Right ventricle myocardium inferior (tissue), 1 donor: Measurements from ENCODE around the gene IER5. TPM values are rescaled to one million over a fixed set of nuclear protein-coding genes. Genes with fewer than 3 reads are reported as not detected.
"Not testable (repeated sequence)": the region's sequence is repeated elsewhere in the genome, so short reads cannot be mapped to it uniquely, and the experiment has no call there.

Source experiments
- ATAC-seq: fragments of 200-7000 bp; cut with Tn5 transposase; one replicate; pipeline ENCODE4 v1.9.1; 2020; ENCODE audit warnings: mild to moderate bottlenecking, moderate library complexity
- DNase-seq: peaks from one replicate; pipeline ENCODE4 v3.0.0; 2021; ENCODE audit errors: missing footprints
- intact Hi-C: fragments of 100-400 bp; cut with DNase I; formaldehyde crosslinking; loops from one replicate; pipeline ENCODE4 v1.11.0; 2022
- total RNA-seq: library from RNA; stranded (reverse); fragmentation: NEBNext Ultra II Directional; extraction: Animal tissue kit (Norgen Biotek cat#: 25700); gene quantifications from one replicate; pipeline ENCODE4 v1.2.1, GENCODE V29; 2021
- donor health status: DM: no; HTN: yes; CAD: no; lungs with severe emphysema.

The IER5 gene
- total RNA-seq, 1 donor from 2014 or later = 14.3 TPM

DNA sequence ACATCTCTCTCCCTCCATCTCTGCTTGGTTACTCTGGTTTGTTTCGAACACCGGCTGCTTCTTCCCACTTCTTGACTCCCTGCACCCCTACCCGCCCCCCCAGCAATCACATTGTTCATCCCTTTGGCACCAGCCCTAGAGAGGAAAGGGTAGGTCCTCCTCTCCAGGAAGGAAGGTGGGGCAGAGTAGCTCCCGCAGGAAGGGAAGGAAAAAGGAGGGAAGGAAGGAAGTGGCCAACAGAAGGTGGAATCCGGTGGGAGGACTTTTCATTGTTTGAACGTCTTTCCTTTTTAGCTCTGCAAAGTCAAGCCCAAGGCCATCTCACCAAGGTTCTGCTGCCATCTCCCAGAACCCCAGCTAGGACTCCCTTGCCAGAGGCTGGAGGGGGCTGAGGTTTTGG lies 18.0 kb downstream of the IER5 start:
- DNase-seq = no peak
- ATAC-seq = no peak
- intact Hi-C loops = loop anchor here (5.0 kb wide), 1 partner anchor 36 kb away; no protein-coding TSS in a partner anchor

DNA sequence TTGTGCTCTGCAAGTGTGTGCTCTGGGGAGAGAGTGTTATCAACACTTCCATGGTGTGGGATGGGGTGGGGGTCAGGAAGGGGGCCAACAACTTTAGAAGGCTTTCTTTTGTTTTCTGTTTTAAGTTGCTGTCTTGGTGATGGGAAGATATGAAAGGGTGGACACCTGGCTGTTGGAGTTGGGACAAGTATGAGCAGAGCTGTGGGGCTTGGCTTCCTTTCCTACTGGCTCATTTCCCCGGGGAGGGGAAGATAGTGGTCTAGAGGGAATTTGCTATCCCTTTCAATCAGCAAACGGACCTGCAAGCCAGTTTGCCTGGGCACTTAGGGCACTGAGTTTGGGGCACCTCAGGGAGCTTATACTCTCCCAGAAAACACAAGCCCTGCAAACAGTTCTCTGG lies 19.2 kb downstream of the IER5 start:
- no peak for ATAC-seq
- intact Hi-C loops = loop anchor here (5.0 kb wide), 1 partner anchor 35 kb away; no protein-coding TSS in a partner anchor
- no peak for DNase-seq

DNA sequence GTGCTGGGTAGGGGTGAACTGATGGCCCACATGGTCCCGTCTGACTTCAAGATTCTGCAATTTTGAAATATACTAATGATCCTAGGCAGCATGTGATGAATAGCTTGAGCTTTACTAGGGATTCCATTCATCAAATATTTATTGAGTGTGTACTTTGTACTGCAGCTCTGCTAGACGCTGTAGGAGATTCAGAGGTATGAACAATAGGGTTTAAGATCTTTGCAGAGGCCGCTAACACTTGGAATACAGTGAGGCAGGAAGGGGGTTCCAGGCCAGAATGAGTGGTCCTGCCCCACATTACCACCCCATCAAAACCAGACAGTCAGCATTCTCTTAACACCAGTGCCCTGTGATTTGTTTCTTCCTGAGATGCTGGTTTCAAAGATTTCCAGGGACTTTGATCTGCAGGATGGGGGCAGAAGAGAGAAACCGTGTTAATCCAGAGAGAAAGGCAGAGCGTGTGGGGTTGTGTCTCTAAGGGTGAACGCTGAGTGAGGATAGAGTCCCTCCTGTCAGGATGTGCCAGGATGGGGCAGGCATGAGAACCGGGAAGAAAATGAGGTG lies 19.9 kb downstream of the IER5 start:
- intact Hi-C loops = loop anchor here (5.0 kb wide), 1 partner anchor 34 kb away; no protein-coding TSS in a partner anchor
- DNase-seq = no peak

DNA sequence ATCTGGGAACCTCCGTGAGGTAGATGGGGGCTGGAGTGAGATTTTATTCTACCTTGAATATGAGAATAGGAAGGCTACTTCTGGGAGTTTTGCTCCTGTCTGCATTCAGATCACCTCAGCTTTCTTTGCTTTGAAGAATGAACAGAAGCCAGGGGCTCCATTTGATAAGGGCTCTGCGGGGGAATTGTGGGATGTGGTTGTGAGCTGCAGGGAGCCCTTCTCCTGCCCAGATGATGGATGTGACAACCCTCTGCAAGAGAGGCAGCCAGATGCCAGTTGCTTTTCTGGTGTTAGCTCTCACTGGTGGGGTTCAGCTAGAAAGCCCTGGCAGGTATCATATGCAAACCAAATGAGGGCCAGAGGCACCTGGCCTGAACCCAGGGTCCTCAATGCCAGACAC lies 21.5 kb downstream of the IER5 start:
- DNase-seq = no peak
- intact Hi-C loops = no loop called here

More for the DNA sequence above, 19.9 kb downstream of the IER5 start:
- ATAC-seq = no peak

DNA sequence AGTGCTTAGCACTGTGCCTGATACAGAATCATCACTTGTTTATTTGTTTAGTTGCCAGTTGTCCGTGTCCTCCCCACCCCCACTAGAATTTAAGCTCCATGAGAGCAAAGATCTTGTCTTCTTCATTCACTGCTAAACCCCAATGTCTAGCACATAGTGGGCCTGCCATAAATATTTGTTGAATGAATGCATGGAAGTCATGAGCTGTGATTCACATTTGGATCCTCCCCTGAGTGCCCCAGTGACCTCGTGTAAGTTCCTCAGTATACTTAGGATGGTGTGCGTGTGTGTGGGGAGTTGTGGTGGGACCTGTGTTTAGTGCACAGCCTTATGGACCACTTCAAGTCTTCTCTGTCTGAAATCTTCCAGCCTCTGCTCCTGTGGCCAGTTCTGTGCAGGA lies 23.1 kb downstream of the IER5 start:
- DNase-seq = no peak
- no peak for ATAC-seq
- intact Hi-C loops = no loop called here

More for the DNA sequence above, 21.5 kb downstream of the IER5 start:
- ATAC-seq = no peak

DNA sequence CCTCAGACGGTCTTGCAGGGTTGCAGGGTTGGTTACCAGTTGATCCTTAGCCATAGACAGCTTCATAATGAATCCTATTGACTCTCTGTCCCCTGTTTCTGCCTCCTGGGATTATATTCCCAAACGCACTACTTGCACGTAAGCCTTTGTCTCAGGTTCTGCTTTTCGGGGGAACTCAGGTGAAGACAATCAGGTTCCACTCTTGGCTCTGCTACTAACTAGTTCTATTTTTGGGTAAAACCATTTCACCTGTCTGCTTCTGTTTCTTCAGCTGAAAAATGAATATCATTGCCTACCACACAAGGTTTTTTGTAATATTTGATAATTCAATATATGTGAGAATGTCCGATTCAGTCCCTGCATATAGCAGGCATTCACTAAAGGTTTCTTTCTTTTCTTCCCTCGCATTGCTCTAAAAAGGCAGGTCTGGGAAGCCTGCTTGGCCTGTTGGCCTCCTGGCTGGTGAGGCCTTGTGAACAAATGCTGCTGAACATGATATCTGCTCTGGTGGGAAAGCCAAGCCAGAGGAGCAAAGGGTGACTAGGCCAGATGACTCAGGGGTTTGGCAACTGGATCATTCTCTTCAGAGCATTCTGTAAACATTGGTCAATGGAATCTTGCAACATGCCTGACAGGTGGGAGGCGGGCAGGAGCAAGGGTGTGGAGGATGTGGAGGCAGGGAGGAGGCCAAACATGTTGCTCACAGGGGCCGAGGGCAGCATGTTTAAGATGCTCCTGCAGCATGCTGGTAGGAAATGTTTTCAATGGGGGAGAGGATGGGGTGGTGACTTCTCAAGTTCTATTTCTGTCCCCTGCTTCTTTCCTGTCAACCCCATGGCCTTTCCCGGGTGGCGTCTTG lies 23.8 kb downstream of the IER5 start:
- DNase-seq (no peak), ATAC-seq (peak; percentile 87)
- intact Hi-C loops = no loop called here

DNA sequence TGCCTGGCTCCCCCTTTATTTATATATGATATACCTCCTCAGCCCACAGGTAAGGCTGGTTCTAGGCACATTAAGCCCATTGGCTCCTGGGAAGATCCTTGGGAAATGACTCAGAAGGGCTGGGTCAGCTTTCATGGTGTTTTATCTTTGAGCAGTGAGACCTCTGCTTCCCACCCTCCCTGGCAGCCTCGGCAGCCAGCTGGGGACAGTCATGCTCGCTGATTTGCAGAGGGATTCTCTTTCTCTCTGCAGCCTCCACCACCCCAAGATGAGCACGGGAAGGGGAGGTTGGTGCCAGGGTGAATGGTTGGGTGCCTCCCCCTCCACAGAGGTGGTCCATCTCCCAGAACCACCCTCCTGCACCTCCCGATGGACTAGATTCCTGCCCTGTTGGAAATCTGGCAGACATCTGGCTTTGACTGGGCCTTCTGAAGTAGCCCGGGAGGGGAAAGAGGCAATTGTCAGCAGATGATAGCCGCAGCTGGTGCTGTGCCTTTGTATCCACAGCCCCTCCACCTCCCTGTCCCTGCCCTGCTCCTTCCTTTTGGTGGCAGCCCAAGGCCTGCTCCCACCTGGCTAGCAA lies 24.6 kb downstream of the IER5 start:
- no peak for DNase-seq
- intact Hi-C loops = no loop called here
- peak; percentile 15 for ATAC-seq

DNA sequence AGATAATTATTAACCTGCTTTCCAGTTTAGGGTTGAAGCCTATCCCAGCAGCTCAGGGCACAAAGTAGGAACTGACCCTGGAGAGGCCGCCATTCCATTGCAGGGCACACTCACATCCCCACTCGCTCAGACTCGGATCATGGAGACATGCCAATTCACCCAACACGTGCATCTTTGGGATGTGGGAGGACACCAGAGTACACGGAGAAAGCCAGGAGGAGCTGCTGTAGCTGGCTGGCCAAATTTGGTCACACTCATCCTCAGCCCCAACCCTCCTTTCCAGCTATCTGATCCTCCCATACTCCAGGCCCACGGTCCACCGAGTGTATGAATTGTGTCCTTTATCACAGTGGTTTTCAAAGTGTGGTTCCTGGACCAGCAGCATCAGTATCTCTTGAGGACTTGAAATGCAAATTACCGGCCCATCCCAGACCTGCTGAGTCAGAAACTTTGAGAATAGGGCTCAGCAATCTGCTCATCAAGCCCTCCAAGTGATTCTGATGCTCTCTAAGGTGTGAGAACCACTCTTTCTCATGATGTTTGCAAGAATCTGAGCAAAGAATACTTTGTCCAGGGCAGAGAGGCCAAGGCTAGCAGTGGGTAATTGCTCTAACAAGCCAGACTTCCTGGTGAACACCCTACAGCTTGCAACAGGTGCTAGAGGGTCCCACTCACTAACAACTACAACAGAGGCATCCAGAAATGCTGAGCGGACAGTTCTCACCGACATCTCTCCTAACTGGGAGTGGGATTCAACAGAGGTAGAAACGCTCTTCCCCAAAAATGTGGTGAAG lies 26.3 kb downstream of the IER5 start:
- DNase-seq (no peak), ATAC-seq (no peak)
- intact Hi-C loops = no loop called here

DNA sequence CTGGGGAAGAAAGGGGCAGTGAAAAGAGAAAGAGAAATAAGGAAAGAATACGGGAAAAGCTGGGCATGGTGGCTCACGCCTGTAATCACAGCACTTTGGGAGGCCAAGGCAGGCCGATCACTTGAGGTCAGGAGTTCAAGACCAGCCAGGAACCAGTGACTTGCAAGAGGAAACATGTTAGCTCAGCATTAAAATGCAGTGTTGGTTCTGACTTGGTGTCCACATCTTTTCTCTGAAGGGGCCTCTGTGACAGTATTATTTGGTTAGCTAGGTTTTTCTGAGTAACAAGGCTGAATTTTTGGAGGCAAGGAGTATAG lies 26.8 kb downstream of the IER5 start:
- no peak for ATAC-seq
- intact Hi-C loops = no loop called here
- no peak for DNase-seq

DNA sequence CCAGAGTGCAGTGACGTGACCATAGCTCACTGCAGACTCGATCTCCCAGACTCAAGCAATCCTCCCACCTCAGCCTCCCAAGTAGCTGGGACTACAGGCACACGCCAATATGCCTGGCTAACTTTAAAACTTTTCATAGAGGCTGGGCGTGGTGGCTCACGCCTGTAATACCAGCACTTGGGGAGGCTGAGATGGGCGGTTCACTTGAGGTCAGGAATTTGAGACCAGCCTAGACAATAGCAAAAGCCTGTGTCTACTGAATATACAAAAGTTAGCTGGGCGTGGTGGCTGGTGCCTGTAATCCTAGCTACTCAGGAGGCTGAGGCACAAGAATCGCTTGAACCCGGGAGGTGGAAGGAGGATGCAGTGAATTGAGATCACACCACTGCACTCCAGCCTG lies 27.5 kb downstream of the IER5 start:
- intact Hi-C loops, DNase-seq, ATAC-seq: not testable (repeated sequence)

DNA sequence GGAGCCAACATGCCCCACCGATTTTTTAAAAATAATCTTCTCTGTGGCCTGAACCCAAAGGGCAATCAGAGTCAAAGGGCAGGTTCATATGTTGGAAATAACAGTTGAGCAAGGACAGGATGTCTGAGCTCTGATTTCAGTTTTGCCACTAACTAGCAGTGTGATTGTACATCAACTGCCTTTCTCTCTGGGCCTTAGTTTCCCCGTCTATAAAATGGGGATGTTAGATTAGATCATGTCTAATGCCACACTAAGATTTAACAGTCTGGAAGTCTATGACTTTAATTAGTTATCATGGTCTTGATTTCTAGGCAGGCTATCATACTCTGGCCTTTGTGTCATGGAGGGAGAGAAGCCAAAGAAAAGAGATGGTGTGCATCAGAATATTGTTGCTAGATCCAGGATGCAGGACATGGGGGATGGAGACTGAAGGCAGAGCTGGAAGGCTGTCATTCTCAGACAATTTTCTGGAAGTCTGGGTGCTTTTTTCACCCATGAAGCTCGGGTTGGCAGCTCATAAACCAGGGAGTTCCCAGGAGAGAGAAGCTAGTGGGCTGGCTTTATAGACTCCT lies 28.4 kb downstream of the IER5 start:
- DNase-seq = no peak
- ATAC-seq = no peak
- intact Hi-C loops = no loop called here

DNA sequence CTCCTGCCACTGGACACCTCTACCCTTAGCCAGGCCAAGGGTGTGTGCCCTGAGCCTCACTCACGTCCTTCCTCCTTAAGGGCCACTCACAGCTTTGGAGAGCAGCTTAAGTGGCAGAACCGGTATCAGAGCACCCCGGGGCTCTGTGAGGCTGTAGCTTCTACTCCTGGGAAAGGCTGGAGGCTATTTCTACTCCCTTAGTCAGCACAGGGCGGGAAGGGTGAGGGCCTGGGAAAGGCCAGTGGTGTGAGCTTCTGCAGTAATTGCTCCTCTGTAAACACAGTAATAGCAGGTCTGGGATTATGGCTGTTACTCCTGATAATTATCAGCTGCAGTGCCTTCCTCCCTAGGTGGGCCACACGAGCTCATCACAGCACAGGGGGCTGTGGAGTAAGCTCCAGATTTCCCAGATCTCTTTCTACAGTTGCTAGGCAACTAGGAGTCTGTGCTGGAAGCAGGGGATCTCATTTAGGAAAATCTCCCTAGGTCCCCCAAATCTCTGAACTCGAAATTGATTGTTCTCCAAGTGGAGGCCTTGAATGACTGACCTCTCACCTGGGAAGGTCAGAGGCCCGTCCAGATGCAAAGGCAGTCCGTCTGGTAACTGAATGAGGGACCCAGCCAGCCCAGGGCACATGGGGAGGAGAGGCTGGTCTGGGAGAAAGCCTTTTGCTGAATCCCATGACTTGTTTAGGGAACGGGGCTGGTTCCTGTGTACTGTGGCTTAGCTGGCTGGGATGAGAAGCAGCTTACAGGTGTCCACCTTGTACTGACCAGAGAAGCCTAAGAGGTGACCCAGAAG lies 29.3 kb downstream of the IER5 start:
- ATAC-seq (no peak), DNase-seq (no peak)
- intact Hi-C loops = no loop called here

DNA sequence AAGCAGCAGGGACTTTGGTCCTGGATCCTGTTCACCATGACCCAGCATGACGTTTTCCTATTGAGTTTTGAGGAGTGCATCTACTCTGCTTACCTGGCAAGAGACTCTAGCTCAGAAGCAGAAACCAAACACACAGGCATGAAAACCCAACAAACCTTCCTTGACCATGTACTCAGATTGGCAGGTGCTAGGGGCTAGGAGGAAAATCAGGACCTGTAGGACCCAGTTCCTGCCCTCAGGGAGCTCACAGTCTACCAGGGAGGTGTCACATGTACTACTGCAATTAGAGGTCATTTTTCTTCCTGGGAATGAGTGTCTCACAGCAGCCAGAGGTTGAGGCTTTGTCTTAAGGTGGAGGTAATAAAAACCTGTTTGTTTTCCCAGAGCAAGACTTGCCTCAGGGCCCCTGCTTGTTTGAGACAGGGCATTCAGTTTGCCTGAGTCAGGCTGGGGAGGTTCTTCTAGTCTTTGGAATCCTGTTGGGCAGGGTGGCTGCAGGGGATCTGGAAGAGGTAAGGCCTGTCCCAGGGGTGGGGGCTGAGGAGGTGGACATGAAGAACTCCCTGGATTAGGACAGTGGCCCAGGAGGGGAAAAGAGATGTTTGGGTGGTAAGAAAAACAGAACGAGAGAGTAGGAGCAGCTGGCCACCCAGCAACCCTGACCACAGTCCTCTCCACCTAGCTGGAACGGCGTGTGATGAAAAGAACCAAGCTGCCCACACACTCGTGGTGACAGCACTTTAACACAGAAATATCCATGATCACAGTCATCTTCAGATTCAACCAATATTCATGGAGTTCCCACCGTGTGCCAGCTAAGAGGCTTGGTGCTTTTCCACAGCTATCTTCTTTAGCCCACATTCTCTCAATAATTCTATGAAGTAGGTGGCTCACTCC lies 30.8 kb downstream of the IER5 start:
- intact Hi-C loops = no loop called here
- no peak for DNase-seq
- no peak for ATAC-seq

DNA sequence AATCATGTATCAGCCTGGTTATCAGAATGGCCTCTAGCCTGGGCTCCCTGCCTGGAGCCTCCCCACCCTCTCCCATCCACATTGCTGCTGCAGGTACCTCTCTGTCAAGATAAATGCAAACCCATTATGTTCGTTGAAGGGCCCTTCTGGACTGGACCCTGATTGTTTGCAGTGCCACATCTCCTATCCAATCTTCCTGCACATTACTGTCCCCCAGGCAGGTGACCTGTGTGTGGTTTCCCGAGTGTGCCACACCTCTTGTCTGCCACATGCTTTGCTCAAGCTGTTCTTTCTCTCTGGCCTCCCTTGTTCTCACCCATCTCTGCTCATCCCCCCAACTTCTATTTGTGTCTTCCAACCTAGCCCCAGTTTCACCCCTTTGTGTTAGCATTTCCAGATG lies 32.4 kb downstream of the IER5 start:
- ATAC-seq = no peak
- DNase-seq = no peak
- intact Hi-C loops = no loop called here

DNA sequence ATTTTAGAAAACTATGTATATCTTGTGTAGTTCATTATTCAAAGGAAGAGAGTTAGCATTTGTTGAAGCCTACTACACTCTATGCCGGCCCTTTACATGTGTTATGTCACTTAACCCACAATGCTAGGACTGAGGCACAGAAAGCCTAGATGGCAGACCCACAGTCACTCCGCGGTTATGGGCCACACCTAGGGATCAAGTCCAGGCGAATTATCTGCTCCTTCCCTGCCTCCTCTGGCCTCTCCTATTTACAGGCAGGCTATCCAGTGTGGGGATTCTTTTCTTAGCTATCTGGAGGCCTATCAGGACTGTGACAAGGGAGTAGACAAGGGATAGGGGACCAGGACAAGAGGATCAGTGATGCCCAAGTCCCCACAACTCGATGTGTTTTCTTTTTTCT lies 33.0 kb downstream of the IER5 start:
- no peak for ATAC-seq
- intact Hi-C loops = no loop called here
- DNase-seq = no peak

DNA sequence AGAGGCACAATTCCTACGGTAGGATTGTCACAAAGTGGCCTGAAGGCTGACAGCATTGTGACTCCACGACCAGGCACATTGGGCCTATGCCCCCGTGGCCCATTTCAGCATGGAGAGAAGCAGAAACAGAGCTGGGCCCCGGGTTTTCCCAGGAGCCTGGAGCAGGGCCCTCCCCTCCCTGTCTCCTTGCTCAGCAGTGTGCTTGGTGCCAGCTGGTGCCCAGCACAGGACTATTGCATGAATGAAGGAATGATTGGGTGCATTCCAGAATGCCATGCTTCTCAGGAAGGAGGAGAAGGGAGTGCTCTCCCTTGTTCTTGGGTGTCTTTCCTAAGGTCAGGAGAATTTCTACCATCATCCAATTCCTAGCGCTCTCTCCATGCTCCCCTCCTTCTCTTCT lies 33.7 kb downstream of the IER5 start:
- intact Hi-C loops = no loop called here
- ATAC-seq (no peak), DNase-seq (no peak)

DNA sequence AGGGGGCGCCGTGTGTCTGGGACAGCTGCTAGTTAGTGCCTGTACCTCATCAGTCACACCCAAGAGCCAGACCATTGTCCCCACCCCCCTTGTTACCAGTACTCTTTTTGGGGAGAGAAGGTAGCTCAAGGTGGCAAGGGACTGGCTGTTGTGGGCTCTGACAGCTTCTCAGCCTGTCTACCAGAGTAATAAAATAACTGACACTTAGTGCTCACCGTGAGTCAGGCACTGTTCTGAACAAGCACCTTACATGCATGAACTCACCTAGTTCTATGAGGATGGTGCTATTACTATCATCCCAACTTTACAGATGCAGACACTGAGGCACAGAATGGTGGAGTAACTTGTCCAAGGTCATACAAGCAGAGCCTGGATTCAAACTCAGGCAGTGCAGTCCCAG lies 34.7 kb downstream of the IER5 start:
- intact Hi-C loops = no loop called here
- DNase-seq (no peak), ATAC-seq (no peak)
